ENCODE measurements around the gene TULP4.
"Not testable (repeated sequence)": the region's sequence is repeated elsewhere in the genome, so short reads cannot be mapped to it uniquely, and the experiment has no call there.

The TULP4 gene

GRCh38 chr6:158529629-158530028 lies 217.4 kb downstream of the TULP4 start:
- no peak for DNase-seq (ENCODE audit: low read depth in 2 of 2)

GRCh38 chr6:158531566-158531965 lies 219.3 kb downstream of the TULP4 start:
- DNase-seq (ENCODE audit: low read depth in 2 of 2): no peak

- DNase-seq (ENCODE audit: low read depth in 2 of 2): no peak
Measured at GRCh38 chr6:158531970-158532369, 219.7 kb downstream of the TULP4 start.

GRCh38 chr6:158536084-158536890 lies 224.0 kb downstream of the TULP4 start:
- peak in 1 of 2 donors; percentile 21 for DNase-seq (ENCODE audit: low read depth in 2 of 2)

GRCh38 chr6:158536891-158537798 lies 224.9 kb downstream of the TULP4 start:
- no peak for DNase-seq (ENCODE audit: low read depth in 2 of 2)

GRCh38 chr6:158538741-158539140 lies 226.5 kb downstream of the TULP4 start:
- no peak for DNase-seq (ENCODE audit: low read depth in 2 of 2)

GRCh38 chr6:158539413-158539812 lies 227.1 kb downstream of the TULP4 start:
- no peak for DNase-seq (ENCODE audit: low read depth in 2 of 2)

- DNase-seq (ENCODE audit: low read depth in 2 of 2): no peak
Measured at GRCh38 chr6:158539881-158540280, 227.6 kb downstream of the TULP4 start.

GRCh38 chr6:158543606-158544185 lies 231.4 kb downstream of the TULP4 start:
- no peak for DNase-seq (ENCODE audit: low read depth in 2 of 2)

- no peak for DNase-seq (ENCODE audit: low read depth in 2 of 2)
Measured at GRCh38 chr6:158544428-158544827, 232.2 kb downstream of the TULP4 start.

- DNase-seq (ENCODE audit: low read depth in 2 of 2): no peak
Measured at GRCh38 chr6:158545043-158545966, 233.0 kb downstream of the TULP4 start.

GRCh38 chr6:158548418-158549161 lies 236.3 kb downstream of the TULP4 start:
- no peak for DNase-seq (ENCODE audit: low read depth in 2 of 2)

GRCh38 chr6:158552055-158552795 lies 240.0 kb downstream of the TULP4 start:
- no peak for DNase-seq (ENCODE audit: low read depth in 2 of 2)

- no peak for DNase-seq (ENCODE audit: low read depth in 2 of 2)
Measured at GRCh38 chr6:158552796-158553138, 240.5 kb downstream of the TULP4 start.

- no peak for DNase-seq (ENCODE audit: low read depth in 2 of 2)
Measured at GRCh38 chr6:158554611-158555361, 242.5 kb downstream of the TULP4 start.

GRCh38 chr6:158556113-158556512 lies 243.8 kb downstream of the TULP4 start:
- no peak for DNase-seq (ENCODE audit: low read depth in 2 of 2)

- not testable (repeated sequence) for DNase-seq (ENCODE audit: low read depth in 2 of 2)
Measured at GRCh38 chr6:158557110-158557509, 244.8 kb downstream of the TULP4 start.

GRCh38 chr6:158557927-158558326 lies 245.7 kb downstream of the TULP4 start:
- no peak for DNase-seq (ENCODE audit: low read depth in 2 of 2)
